HepG2 (cell line): ENCODE data around the gene IL17RB. TPM values are rescaled to one million over a fixed set of nuclear protein-coding genes. Genes with fewer than 3 reads are reported as not detected.

Source experiments
- CBX1 ChIP-seq: IDR thresholded peaks from one replicate; pipeline ENCODE4 v1.6.1; 2016; ENCODE audit warnings: antibody characterized with exemption, low read depth
- CREBL2 ChIP-seq: sonication (generic); formaldehyde crosslinking; IDR thresholded peaks from 2 replicates; pipeline ENCODE4 v1.8.1; 2023; ENCODE audit warnings: missing genetic modification reagents, mild to moderate bottlenecking, borderline replicate concordance
- FOSL2 ChIP-seq: sonication (generic); formaldehyde crosslinking; IDR thresholded peaks from 2 replicates; pipeline ENCODE4 v1.4.0; 2020; ENCODE audit warnings: missing genetic modification reagents
- HCFC1 ChIP-seq: fragments of 150-350 bp; IDR thresholded peaks from 2 replicates; pipeline ENCODE4 v1.6.1; 2014; ENCODE audit warnings: low read depth, low read length
- IRF2 ChIP-seq: IDR thresholded peaks from 2 replicates; pipeline ENCODE4 v1.6.1; 2018; ENCODE audit warnings: missing genetic modification reagents, missing compliant biosample characterization
- JUND ChIP-seq: sonication (generic); formaldehyde crosslinking; IDR thresholded peaks from 2 replicates; pipeline ENCODE4 v1.8.0; 2022; ENCODE audit warnings: mild to moderate bottlenecking, missing genetic modification reagents
- MXI1 ChIP-seq: IDR thresholded peaks from 3 replicates; pipeline ENCODE4 v1.6.1; 2012; ENCODE audit warnings: low read depth, low read length, inconsistent platforms, borderline replicate concordance
- NFE2L2 ChIP-seq: fragments of 150-350 bp; IDR thresholded peaks from 2 replicates; pipeline ENCODE4 v1.6.1; 2014; ENCODE audit warnings: low read length
- RBM39 ChIP-seq: fragments of 200-400 bp; formaldehyde crosslinking; IDR thresholded peaks from one replicate; pipeline ENCODE4 v1.6.1; 2018; ENCODE audit warnings: antibody characterized with exemption, mild to moderate bottlenecking, low read depth, low read length; ENCODE audit not compliant: poor library complexity, severe bottlenecking
- REPIN1 ChIP-seq: sonication (generic); formaldehyde crosslinking; IDR thresholded peaks from 2 replicates; pipeline ENCODE4 v1.8.0; 2022; ENCODE audit warnings: missing genetic modification reagents, low read depth, mild to moderate bottlenecking, borderline replicate concordance
- SRSF9 ChIP-seq: fragments of 200-400 bp; formaldehyde crosslinking; IDR thresholded peaks from 2 replicates; pipeline ENCODE4 v1.6.1; 2018; ENCODE audit warnings: borderline replicate concordance, mild to moderate bottlenecking, low read depth, low read length; ENCODE audit not compliant: insufficient read depth, poor library complexity, severe bottlenecking
- STAT6 ChIP-seq: sonication (generic); formaldehyde crosslinking; IDR thresholded peaks from 2 replicates; pipeline ENCODE4 v1.4.0; 2020; ENCODE audit warnings: missing genetic modification reagents, mild to moderate bottlenecking, borderline replicate concordance
- TAF1 ChIP-seq: sonication (generic); formaldehyde crosslinking; IDR thresholded peaks from 2 replicates; pipeline ENCODE4 v1.4.0; 2020; ENCODE audit warnings: missing genetic modification reagents
- ZBTB4 ChIP-seq: sonication (generic); formaldehyde crosslinking; IDR thresholded peaks from 2 replicates; pipeline ENCODE4 v1.4.0; 2020; ENCODE audit warnings: missing genetic modification reagents, mild to moderate bottlenecking, borderline replicate concordance
- ZBTB7A ChIP-seq: sonication (generic); formaldehyde crosslinking; IDR thresholded peaks from 2 replicates; pipeline ENCODE4 v1.8.0; 2022; ENCODE audit warnings: mild to moderate bottlenecking, missing genetic modification reagents
- ZFP1 ChIP-seq: IDR thresholded peaks from 2 replicates; pipeline ENCODE4 v1.6.1; 2016
- ZHX1 ChIP-seq: sonication (generic); formaldehyde crosslinking; IDR thresholded peaks from 2 replicates; pipeline ENCODE4 v1.8.1; 2022; ENCODE audit warnings: low read depth, mild to moderate bottlenecking, missing genetic modification reagents
- ZMYM4 ChIP-seq: sonication (generic); formaldehyde crosslinking; IDR thresholded peaks from 2 replicates; pipeline ENCODE4 v1.8.1; 2023; ENCODE audit warnings: mild to moderate bottlenecking, missing genetic modification reagents
- ZNF333 ChIP-seq: sonication (generic); formaldehyde crosslinking; IDR thresholded peaks from 2 replicates; pipeline ENCODE4 v1.4.0; 2020; ENCODE audit warnings: mild to moderate bottlenecking, missing genetic modification reagents, borderline replicate concordance
- ZSCAN29 ChIP-seq: sonication (generic); formaldehyde crosslinking; conservative IDR thresholded peaks from 2 replicates; pipeline ENCODE4 v1.4.0; 2020; ENCODE audit warnings: mild to moderate bottlenecking, missing genetic modification reagents
- polyA plus RNA-seq, 8 experiments: library from polyadenylated mRNA; depleted of rRNA in 3 of 8; stranded (reverse) in 7 of 8; unstranded in 1 of 8; fragments of >200 nt; fragmentation: Illumina TruSeq in 4 of 8; extraction: Trizol in 4 of 8; gene quantifications; 2 replicates each; pipeline versions ENCODE4 v1.2.1 to v1.2.3, GENCODE V29; 2011 to 2016; ENCODE audit warnings: low read depth in 4 of 8, missing spikeins in 1 of 8, mixed read lengths in 1 of 8; ENCODE audit not compliant: insufficient read depth in 1 of 8
- total RNA-seq, 5 experiments: library from RNA; depleted of rRNA; stranded (reverse); fragments of >200 nt; fragmentation: Illumina TruSeq; extraction: Trizol; gene quantifications; 2 replicates each; pipeline ENCODE4 v1.2.3, GENCODE V29; 2016; ENCODE audit warnings: low read depth in 1 of 5

The IL17RB gene
- total and polyA plus RNA-seq, 2 of the 13 experiments (the other 11 are each of a cell fraction or from before 2014, with no cell fraction given), result 130 to 190 TPM

- TF ChIP-seq ZBTB4 (CRISPR knock-in tag), result no peak
- peak; percentile 67; the same call in 1 of the 3 replicates for TF ChIP-seq MXI1
- peak; percentile 83; the same call in 1 of the 2 replicates for TF ChIP-seq IRF2 (CRISPR knock-in tag)
- TF ChIP-seq TAF1 (CRISPR knock-in tag), result peak; percentile 68
- TF ChIP-seq CBX1, result peak; percentile 2
- TF ChIP-seq RBM39, result peak; percentile 66
- TF ChIP-seq FOSL2, result peak; percentile 40; the same call in 1 of the 2 replicates
- TF ChIP-seq CREBL2 (CRISPR knock-in tag), result no peak
- peak; percentile 70 for TF ChIP-seq ZNF333 (CRISPR knock-in tag)
- TF ChIP-seq ZSCAN29 (CRISPR knock-in tag), result peak; percentile 70
- TF ChIP-seq HCFC1, result peak; percentile 64; the same call in 1 of the 2 replicates
- TF ChIP-seq ZMYM4, result peak; percentile 93
- TF ChIP-seq REPIN1 (CRISPR knock-in tag), result no peak; the same call in 1 of the 2 replicates
- TF ChIP-seq NFE2L2, result peak; percentile 74
- peak; percentile 93 for TF ChIP-seq ZHX1 (CRISPR knock-in tag)
- TF ChIP-seq JUND (CRISPR knock-in tag), result 0 out of 2 replicates have a peak, but pooled peaks have one; percentile 17
- no peak for TF ChIP-seq ZBTB7A (CRISPR knock-in tag)
- TF ChIP-seq ZFP1 (CRISPR knock-in tag), result 0 out of 2 replicates have a peak, but pooled peaks have one; percentile 12
- TF ChIP-seq SRSF9, result no peak
- peak; percentile 30; the same call in 1 of the 2 replicates for TF ChIP-seq STAT6 (CRISPR knock-in tag)
Observed at GRCh38 chr3:53891497-53892285, 45.3 kb downstream of the IL17RB start, which contains the start of gene SELENOK (continued).
